Measurements from ENCODE around the gene BMX.

BMX gene

DNA sequence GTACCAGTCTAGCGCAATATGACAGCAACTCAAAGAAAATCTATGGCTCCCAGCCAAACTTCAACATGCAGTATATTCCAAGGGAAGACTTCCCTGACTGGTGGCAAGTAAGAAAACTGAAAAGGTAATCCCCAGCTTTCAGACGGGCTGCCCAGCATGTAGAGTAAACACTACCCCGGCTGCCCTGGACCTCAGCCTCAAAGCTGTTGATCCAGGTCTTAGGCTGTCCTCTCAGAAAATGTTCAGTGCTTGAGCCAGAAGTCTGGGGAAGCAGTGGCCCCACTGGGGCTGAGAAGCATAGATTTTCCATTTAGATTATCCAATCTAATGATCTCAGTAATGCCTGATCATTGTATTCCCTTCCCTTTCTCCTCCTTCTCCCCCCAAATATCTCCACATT lies 21.9 kb downstream of the BMX start:
- Histone ChIP-seq H3K36me3 (ENCODE audit: insufficient read depth) (no peaks in the 10 kb centered on the region), H3K4me1 (ENCODE audit: low read depth, poor library complexity, severe bottlenecking) (no peaks in the 10 kb centered on the region), H2AFZ (ENCODE audit: low read depth) (no peak overlapping the region), H3K4me2 (no peak overlapping the region), H3K27me3 (ENCODE audit: insufficient read depth, low read depth) (no peaks in the 10 kb centered on the region), H3K4me3 (IDR thresholded peaks at IDR 0.05; ENCODE audit: insufficient read depth, low read depth, low read length) (no peak overlapping the region), H3K27ac (no peak overlapping the region), H3K9ac (no peak overlapping the region), H4K20me1 (ENCODE audit: insufficient read depth) (no peaks in the 10 kb centered on the region), H3K79me2 (ENCODE audit: insufficient read depth, low read depth) (no peaks in the 10 kb centered on the region)
- TF ChIP-seq, protein P1, sequence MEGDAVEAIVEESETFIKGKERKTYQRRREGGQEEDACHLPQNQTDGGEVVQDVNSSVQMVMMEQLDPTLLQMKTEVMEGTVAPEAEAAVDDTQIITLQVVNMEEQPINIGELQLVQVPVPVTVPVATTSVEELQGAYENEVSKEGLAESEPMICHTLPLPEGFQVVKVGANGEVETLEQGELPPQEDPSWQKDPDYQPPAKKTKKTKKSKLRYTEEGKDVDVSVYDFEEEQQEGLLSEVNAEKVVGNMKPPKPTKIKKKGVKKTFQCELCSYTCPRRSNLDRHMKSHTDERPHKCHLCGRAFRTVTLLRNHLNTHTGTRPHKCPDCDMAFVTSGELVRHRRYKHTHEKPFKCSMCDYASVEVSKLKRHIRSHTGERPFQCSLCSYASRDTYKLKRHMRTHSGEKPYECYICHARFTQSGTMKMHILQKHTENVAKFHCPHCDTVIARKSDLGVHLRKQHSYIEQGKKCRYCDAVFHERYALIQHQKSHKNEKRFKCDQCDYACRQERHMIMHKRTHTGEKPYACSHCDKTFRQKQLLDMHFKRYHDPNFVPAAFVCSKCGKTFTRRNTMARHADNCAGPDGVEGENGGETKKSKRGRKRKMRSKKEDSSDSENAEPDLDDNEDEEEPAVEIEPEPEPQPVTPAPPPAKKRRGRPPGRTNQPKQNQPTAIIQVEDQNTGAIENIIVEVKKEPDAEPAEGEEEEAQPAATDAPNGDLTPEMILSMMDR (conservative IDR thresholded peaks at IDR 0.05; ENCODE audit: low read depth, low read length): no peak

DNA sequence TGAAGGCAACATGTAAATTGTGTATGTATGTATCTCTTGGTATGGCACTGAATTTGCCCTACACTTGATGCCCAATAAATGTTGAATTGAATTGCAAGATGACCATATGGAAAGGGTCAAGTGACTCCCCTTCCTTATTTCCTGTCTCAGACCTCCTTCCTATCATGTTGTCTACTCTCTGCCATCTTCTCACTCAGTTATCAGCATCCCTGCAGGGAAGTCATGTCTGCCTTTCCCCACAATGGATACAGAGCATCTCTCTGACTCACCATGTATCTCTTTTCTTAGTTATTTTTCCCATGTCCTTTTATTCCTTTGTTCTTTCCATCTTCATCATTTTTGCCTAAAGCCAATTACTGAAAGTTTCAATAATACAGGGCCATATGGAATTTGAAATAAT lies 22.5 kb downstream of the BMX start:
- Histone ChIP-seq H4K20me1 (ENCODE audit: insufficient read depth) (no peaks in the 10 kb centered on the region), H3K36me3 (ENCODE audit: insufficient read depth) (no peaks in the 10 kb centered on the region), H3K27me3 (ENCODE audit: insufficient read depth, low read depth) (no peaks in the 10 kb centered on the region), H3K9ac (no peak overlapping the region), H3K79me2 (ENCODE audit: insufficient read depth, low read depth) (no peaks in the 10 kb centered on the region), H3K4me1 (ENCODE audit: low read depth, poor library complexity, severe bottlenecking) (no peaks in the 10 kb centered on the region), H3K4me2 (no peak overlapping the region), H2AFZ (ENCODE audit: low read depth) (no peak overlapping the region), H3K4me3 (IDR thresholded peaks at IDR 0.05; ENCODE audit: insufficient read depth, low read depth, low read length) (no peak overlapping the region), H3K27ac (no peak overlapping the region)
- TF ChIP-seq, protein P1 (conservative IDR thresholded peaks at IDR 0.05; ENCODE audit: low read depth, low read length): no peak

DNA sequence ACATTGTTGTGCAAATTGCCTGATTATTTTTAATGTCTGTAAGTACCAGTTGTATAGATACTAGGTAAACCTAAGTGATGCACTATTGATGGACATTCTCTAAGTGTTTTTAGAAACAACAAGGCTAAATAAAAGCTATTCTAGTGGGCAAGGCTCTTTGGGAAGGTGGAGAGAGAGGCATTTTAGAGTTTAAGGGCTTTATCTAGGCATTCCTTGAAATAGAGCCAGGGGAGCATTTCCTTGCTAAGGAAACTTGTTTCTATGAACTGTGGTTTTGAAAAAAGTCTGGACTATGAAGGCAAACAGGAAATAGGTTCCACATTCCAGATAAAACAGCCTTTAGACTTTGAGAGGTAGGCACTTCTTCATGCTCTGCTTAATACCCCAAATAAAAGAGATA lies 23.8 kb downstream of the BMX start:
- Histone ChIP-seq H3K36me3 (ENCODE audit: insufficient read depth) (no peaks in the 10 kb centered on the region), H3K79me2 (ENCODE audit: insufficient read depth, low read depth) (no peaks in the 10 kb centered on the region), H3K27ac (no peak overlapping the region), H4K20me1 (ENCODE audit: insufficient read depth) (no peaks in the 10 kb centered on the region), H3K4me1 (ENCODE audit: low read depth, poor library complexity, severe bottlenecking) (no peaks in the 10 kb centered on the region), H3K4me2 (no peak overlapping the region), H3K4me3 (IDR thresholded peaks at IDR 0.05; ENCODE audit: insufficient read depth, low read depth, low read length) (no peak overlapping the region), H3K27me3 (ENCODE audit: insufficient read depth, low read depth) (no peaks in the 10 kb centered on the region), H3K9ac (no peak overlapping the region), H2AFZ (ENCODE audit: low read depth) (no peak overlapping the region)
- TF ChIP-seq, protein P1 (conservative IDR thresholded peaks at IDR 0.05; ENCODE audit: low read depth, low read length): no peak

DNA sequence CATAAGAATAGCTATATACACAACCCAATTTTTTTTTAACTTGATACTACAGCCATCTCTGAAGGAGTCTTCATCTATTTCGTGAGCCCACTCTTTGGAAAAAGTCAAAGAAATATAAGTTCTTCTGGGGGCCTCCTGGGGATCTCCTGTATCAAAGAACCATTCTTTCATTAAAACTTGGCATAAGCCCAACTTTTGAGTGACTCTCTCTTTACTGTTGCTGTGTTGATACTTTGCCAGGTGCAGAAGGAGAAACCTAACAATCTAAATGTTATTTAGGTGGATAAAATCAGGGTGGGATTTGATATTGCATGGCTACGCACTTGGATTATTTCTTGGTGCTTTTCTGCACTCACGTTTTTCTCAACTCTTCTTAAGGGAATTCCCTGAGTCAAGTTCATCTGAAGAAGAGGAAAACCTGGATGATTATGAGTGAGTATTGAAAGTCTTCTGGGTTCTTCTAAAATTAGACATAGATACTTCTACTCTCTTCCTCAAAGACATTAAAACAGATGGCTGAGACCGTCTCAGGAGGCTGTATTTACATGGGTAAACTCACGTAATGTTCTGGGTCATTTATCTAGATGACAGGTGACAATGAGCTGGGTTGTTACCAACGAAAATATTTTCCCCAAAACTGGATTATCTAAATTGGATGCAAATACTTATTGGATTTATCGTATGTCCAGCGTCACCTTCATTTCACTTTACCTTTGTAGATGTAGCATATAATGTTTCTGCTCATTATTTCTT lies 25.2 kb downstream of the BMX start:
- H2AFZ ChIP-seq (ENCODE audit: low read depth): no peak overlapping the region
- H3K27ac ChIP-seq: no peak overlapping the region
- no peak overlapping the region for H3K9ac ChIP-seq
- TF ChIP-seq, protein P1 (conservative IDR thresholded peaks at IDR 0.05; ENCODE audit: low read depth, low read length): no peak
- H3K79me2 ChIP-seq (ENCODE audit: insufficient read depth, low read depth): no peaks in the 10 kb centered on the region
- H3K36me3 ChIP-seq (ENCODE audit: insufficient read depth): no peaks in the 10 kb centered on the region
- H3K4me1 ChIP-seq (ENCODE audit: low read depth, poor library complexity, severe bottlenecking): no peaks in the 10 kb centered on the region
- no peak overlapping the region for H3K4me2 ChIP-seq
- H3K27me3 ChIP-seq (ENCODE audit: insufficient read depth, low read depth): no peaks in the 10 kb centered on the region
- no peaks in the 10 kb centered on the region for H4K20me1 ChIP-seq (ENCODE audit: insufficient read depth)
- no peak overlapping the region for H3K4me3 ChIP-seq (IDR thresholded peaks at IDR 0.05; ENCODE audit: insufficient read depth, low read depth, low read length)
